K562 (cell line): ENCODE measurements around the gene SPTBN4. TPM values are rescaled to one million over a fixed set of nuclear protein-coding genes. Genes with fewer than 3 reads are reported as not detected.
A peak's percentile ranks its signal among the peaks of the same experiment; 100 is the strongest.

Source experiments
- ATF4 ChIP-seq: fragments of 450-650 bp; formaldehyde crosslinking; IDR thresholded peaks from 2 replicates; pipeline ENCODE4 v1.4.0; 2022; ENCODE audit warnings: mild to moderate bottlenecking, moderate library complexity
- CTBP1 ChIP-seq: fragments of 450-650 bp; IDR thresholded peaks from 2 replicates; pipeline ENCODE4 v1.6.1; 2016; ENCODE audit warnings: borderline replicate concordance
- DNMT1 ChIP-seq: fragments of 450-650 bp; IDR thresholded peaks from 2 replicates; pipeline ENCODE4 v1.6.1; 2016; ENCODE audit warnings: antibody characterized with exemption, mild to moderate bottlenecking
- ESRRA ChIP-seq: fragments of 450-650 bp; IDR thresholded peaks from 2 replicates; pipeline ENCODE4 v1.6.1; 2014; ENCODE audit warnings: low read depth, mild to moderate bottlenecking, moderate library complexity, borderline replicate concordance
- ETS2 ChIP-seq: IDR thresholded peaks from 2 replicates; pipeline ENCODE4 v1.6.1; 2016; ENCODE audit warnings: borderline replicate concordance, missing genetic modification characterization, mild to moderate bottlenecking, moderate library complexity, missing compliant biosample characterization; ENCODE audit not compliant: poor library complexity, severe bottlenecking
- ETV1 ChIP-seq: fragments of 450-650 bp; conservative IDR thresholded peaks from 2 replicates; pipeline ENCODE4 v1.6.1; 2016; ENCODE audit warnings: missing genetic modification characterization, control low read depth, low read depth, missing compliant biosample characterization
- FOS ChIP-seq: IDR thresholded peaks from 3 replicates; pipeline ENCODE4 v1.6.1; 2011; ENCODE audit not compliant: insufficient read length; ENCODE audit errors: extremely low read depth
- FOXA1 ChIP-seq: fragments of 450-650 bp; IDR thresholded peaks from 2 replicates; pipeline ENCODE4 v1.6.1; 2016; ENCODE audit warnings: mild to moderate bottlenecking, borderline replicate concordance
- HDAC2 ChIP-seq: fragments of 450-650 bp; IDR thresholded peaks from 2 replicates; pipeline ENCODE4 v1.6.1; 2016; ENCODE audit warnings: mild to moderate bottlenecking
- L3MBTL2 ChIP-seq: fragments of 450-650 bp; IDR thresholded peaks from 2 replicates; pipeline ENCODE4 v1.6.1; 2016; ENCODE audit warnings: mild to moderate bottlenecking, moderate library complexity
- LEF1 ChIP-seq: fragments of 450-650 bp; IDR thresholded peaks from 2 replicates; pipeline ENCODE4 v1.6.1; 2016; ENCODE audit warnings: mild to moderate bottlenecking
- MIER1 ChIP-seq: fragments of 450-650 bp; IDR thresholded peaks from 2 replicates; pipeline ENCODE4 v1.6.1; 2016; ENCODE audit warnings: antibody characterized with exemption, mild to moderate bottlenecking, low read depth
- NBN ChIP-seq: fragments of 450-650 bp; IDR thresholded peaks from 2 replicates; pipeline ENCODE4 v1.6.1; 2016; ENCODE audit warnings: low read depth, mild to moderate bottlenecking
- RAD21 ChIP-seq, 2 experiments: fragments of 250-450 bp in 1 of 2; fragments of 450-650 bp in 1 of 2; sonication (Bioruptor Pico) in 1 of 2; formaldehyde crosslinking in 1 of 2; IDR thresholded peaks in 1 of 2; conservative IDR thresholded peaks in 1 of 2; 2 replicates each; pipeline versions ENCODE4 v1.4.0 to v1.8.0; 2020 to 2022; ENCODE audit warnings: mild to moderate bottlenecking in 2 of 2, moderate library complexity in 1 of 2
- RCOR1 ChIP-seq, 2 experiments: IDR thresholded peaks; 2 replicates each; pipeline ENCODE4 v1.6.1; 2012; ENCODE audit warnings: low read depth in 2 of 2, low read length in 2 of 2, borderline replicate concordance in 1 of 2, improper control_type of control experiment in 1 of 2
- TSHZ1 ChIP-seq: fragments of 250-450 bp; sonication (Bioruptor Pico); IDR thresholded peaks from 2 replicates; pipeline ENCODE4 v1.4.0; 2020; ENCODE audit warnings: mild to moderate bottlenecking, moderate library complexity
- ZNF24 ChIP-seq: fragments of 450-650 bp; IDR thresholded peaks from 2 replicates; pipeline ENCODE4 v1.6.1; 2016
- ZNF316 ChIP-seq: fragments of 450-650 bp; IDR thresholded peaks from 2 replicates; pipeline ENCODE4 v1.6.1; 2016
- ZNF347 ChIP-seq: fragments of 450-650 bp; formaldehyde crosslinking; IDR thresholded peaks from 2 replicates; pipeline ENCODE4 v1.4.0; 2020; ENCODE audit warnings: low read depth, mild to moderate bottlenecking, moderate library complexity
- ZNF780A ChIP-seq: fragments of 250-450 bp; sonication (Bioruptor Pico); IDR thresholded peaks from 2 replicates; pipeline ENCODE4 v1.5.0; 2021; ENCODE audit warnings: mild to moderate bottlenecking
- polyA plus RNA-seq, 8 experiments: library from polyadenylated mRNA; depleted of rRNA in 4 of 8; stranded (reverse) in 5 of 8; unstranded in 3 of 8; fragments of >200 nt; fragmentation: Nextera tagmentation in 2 of 8; fragmentation: Illumina TruSeq in 1 of 8; extraction: Ambion mirVana in 2 of 8; extraction: Trizol in 1 of 8; gene quantifications; 2 replicates each; pipeline versions ENCODE4 v1.2.1 to v1.2.3, GENCODE V29; 2011 to 2014; ENCODE audit warnings: inconsistent platforms in 1 of 8, missing spikeins in 1 of 8
- total RNA-seq, 7 experiments: library from RNA; depleted of rRNA in 6 of 7; stranded (reverse); fragments of >200 nt in 6 of 7; fragmentation: Illumina TruSeq in 2 of 7; extraction: Trizol in 2 of 7; gene quantifications; 2 replicates each; pipeline versions ENCODE4 v1.2.1 to v1.2.3, GENCODE V29; 2011 to 2021; ENCODE audit warnings: low replicate concordance in 1 of 7
- TF ChIP-seq, protein P1 (sequence below): fragments of 250-450 bp; sonication (Bioruptor Pico); IDR thresholded peaks from 2 replicates; pipeline ENCODE4 v1.5.0; 2020; ENCODE audit warnings: mild to moderate bottlenecking
- TF ChIP-seq, protein P2 (sequence below), 2 experiments: fragments of 250-450 bp in 1 of 2; fragments of 450-650 bp in 1 of 2; sonication (Bioruptor Pico) in 1 of 2; IDR thresholded peaks; 2 replicates each; pipeline versions ENCODE4 v1.6.1 to v1.8.0; 2016 to 2021; ENCODE audit warnings: mild to moderate bottlenecking in 2 of 2, moderate library complexity in 2 of 2, missing compliant biosample characterization in 1 of 2, missing genetic modification characterization in 1 of 2

SPTBN4 gene
- total and polyA plus RNA-seq, 9 of the 15 experiments (the other 6 are each of a cell fraction or from before 2014, with no cell fraction given) = 0.01 to 1.5 (median 0.86) TPM

DNA sequence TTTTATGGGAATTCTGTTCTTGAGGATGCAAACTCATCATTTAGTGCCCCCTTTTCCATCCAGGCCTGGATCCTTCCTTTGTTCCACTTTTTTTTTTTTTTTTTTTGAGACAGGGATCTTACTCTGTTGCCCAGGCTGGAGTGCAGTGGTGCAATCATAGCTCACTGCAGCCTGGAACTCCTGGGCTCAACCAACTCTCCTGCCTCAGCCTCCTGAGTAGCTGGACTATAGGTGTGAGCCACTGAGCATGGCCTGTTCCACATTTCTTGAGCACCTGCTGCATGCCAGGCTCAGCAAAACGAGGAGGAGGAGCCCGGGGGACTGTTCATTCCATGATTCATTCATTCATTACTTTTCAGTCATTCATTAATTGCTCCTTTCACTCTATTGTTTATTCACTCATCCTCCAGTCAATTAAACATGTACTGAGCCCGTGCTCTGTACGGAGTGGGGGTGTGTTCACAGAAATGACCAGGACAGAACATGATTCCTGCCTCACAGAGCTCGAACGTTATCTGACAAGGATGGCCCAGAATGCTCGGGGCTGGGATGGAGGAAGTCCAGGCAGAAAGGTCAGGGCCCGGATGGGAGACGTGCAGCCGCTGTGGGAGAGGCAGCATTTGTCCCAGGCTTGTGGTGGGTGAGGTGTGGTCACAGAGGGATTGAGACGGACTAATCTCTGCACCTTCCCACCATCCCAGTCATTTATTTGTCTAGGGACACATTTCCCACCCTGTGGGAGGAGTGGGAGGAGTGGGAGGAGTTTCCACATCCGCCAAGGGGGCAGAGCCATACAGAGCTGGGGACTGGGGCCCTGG, 58.6 kb downstream of the SPTBN4 start (continued):
- TF ChIP-seq, protein P1, sequence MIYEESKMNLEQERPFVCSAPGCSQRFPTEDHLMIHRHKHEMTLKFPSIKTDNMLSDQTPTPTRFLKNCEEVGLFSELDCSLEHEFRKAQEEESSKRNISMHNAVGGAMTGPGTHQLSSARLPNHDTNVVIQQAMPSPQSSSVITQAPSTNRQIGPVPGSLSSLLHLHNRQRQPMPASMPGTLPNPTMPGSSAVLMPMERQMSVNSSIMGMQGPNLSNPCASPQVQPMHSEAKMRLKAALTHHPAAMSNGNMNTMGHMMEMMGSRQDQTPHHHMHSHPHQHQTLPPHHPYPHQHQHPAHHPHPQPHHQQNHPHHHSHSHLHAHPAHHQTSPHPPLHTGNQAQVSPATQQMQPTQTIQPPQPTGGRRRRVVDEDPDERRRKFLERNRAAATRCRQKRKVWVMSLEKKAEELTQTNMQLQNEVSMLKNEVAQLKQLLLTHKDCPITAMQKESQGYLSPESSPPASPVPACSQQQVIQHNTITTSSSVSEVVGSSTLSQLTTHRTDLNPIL (CRISPR knock-in tag) = no peak
- no peak for TF ChIP-seq MIER1
- TF ChIP-seq FOS = no peak
- no peak for TF ChIP-seq ZNF347 (CRISPR knock-in tag)
- no peak for TF ChIP-seq NBN
- TF ChIP-seq ESRRA = 0 out of 2 replicates have a peak, but pooled peaks have one; percentile 15
- TF ChIP-seq ETS2 (tag) = no peak
- TF ChIP-seq HDAC2 = no peak
- no peak for TF ChIP-seq FOXA1
- TF ChIP-seq DNMT1 = no peak
- TF ChIP-seq ETV1 (tag) = peak; percentile 35; the same call in 1 of the 2 replicates
- peak; percentile 53; the same call in 1 of the 2 replicates for TF ChIP-seq CTBP1
- TF ChIP-seq L3MBTL2 = no peak
- TF ChIP-seq LEF1 = no peak
- TF ChIP-seq RCOR1 (IDR thresholded peaks at IDR 0.05; ENCODE audit: borderline replicate concordance in 1 of 2, low read depth in 2 of 2, low read length in 2 of 2) = peak in 1 of 2 experiments; percentile 22; a peak in 1 of 4 replicates
- 0 out of 2 replicates have a peak, but pooled peaks have one; percentile 38 for TF ChIP-seq ZNF780A (CRISPR knock-in tag)
- TF ChIP-seq ZNF24 = peak; percentile 86; the same call in 1 of the 2 replicates
- no peak for TF ChIP-seq ATF4 (CRISPR knock-in tag)
- no peak for TF ChIP-seq RAD21 (CRISPR knock-in tag; conservative IDR thresholded peaks at IDR 0.05 in 1 of 2, IDR thresholded peaks at IDR 0.05 in 1 of 2)
- TF ChIP-seq TSHZ1 (CRISPR knock-in tag) = no peak
- peak; percentile 52; the same call in 1 of the 2 replicates for TF ChIP-seq ZNF316
- TF ChIP-seq, protein P2, sequence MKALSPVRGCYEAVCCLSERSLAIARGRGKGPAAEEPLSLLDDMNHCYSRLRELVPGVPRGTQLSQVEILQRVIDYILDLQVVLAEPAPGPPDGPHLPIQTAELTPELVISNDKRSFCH (CRISPR knock-in tag; IDR thresholded peaks at IDR 0.05) = no peak
- TF ChIP-seq, protein P2 (tag; IDR thresholded peaks at IDR 0.05) = peak; percentile 65; the same call in 1 of the 2 replicates
